Measurements from ENCODE around the gene KDM6A. TPM values are rescaled to one million over a fixed set of nuclear protein-coding genes. Genes with fewer than 3 reads are reported as not detected.

KDM6A gene
- total and polyA plus RNA-seq, 9 of the 15 experiments (the other 6 are each of a cell fraction or from before 2014, with no cell fraction given) = 8.4 to 34.3 (median 22.9) TPM

- TF ChIP-seq NONO (IDR thresholded peaks at IDR 0.05; ENCODE audit: low read depth in 2 of 2, low read length in 1 of 2) (0 out of 4 replicates have a peak, but pooled peaks of 1 of the 2 experiments have one; percentile 23), ZBTB7A (IDR thresholded peaks at IDR 0.05; ENCODE audit: borderline replicate concordance, control insufficient read depth, low read depth, low read length) (peak; percentile 65), HNRNPL (IDR thresholded peaks at IDR 0.05; ENCODE audit: low read depth, low read length) (peak; percentile 60; the same call in 1 of the 2 replicates), NR2C2 (CRISPR knock-in tag; IDR thresholded peaks at IDR 0.05) (no peak), NR2C2 (tag; IDR thresholded peaks at IDR 0.05) (peak; percentile 82), KDM1A (IDR thresholded peaks at IDR 0.05) (peak in 1 of 2 experiments; percentile 12; a peak in 1 of 4 replicates), BHLHE40 (IDR thresholded peaks at IDR 0.05; ENCODE audit: low read length) (peak; percentile 63), ELF2 (CRISPR knock-in tag; IDR thresholded peaks at IDR 0.05) (no peak), PHF21A (IDR thresholded peaks at IDR 0.05; ENCODE audit: borderline replicate concordance, low read depth) (0 out of 2 replicates have a peak, but pooled peaks have one; percentile 33), FIP1L1 (IDR thresholded peaks at IDR 0.05; ENCODE audit: low read depth, low read length, poor library complexity, severe bottlenecking) (peak; percentile 33), YY1 (IDR thresholded peaks at IDR 0.05; ENCODE audit: borderline replicate concordance in 1 of 3, control insufficient read depth in 1 of 3, extremely low read depth in 1 of 3, insufficient read depth in 3 of 3, insufficient read length in 1 of 3, insufficient replicate concordance in 2 of 3, low read depth in 1 of 3, low read length in 2 of 3) (peak in 2 of 3 experiments; percentile 48 to 50), ZNF124 (CRISPR knock-in tag; IDR thresholded peaks at IDR 0.05) (no peak)
Observed at GRCh38 chrX:44871931-44872820, 812 bp upstream of the KDM6A start (continued).
